Amygdala (tissue), 56 donors: ENCODE results near the gene RIN3.

ENCODE experiments used
- DNase-seq, 56 donors: peaks; one replicate each; lab custom pipeline; 2025; lab: John Stamatoyannopoulos, UW

The RIN3 gene

DNA sequence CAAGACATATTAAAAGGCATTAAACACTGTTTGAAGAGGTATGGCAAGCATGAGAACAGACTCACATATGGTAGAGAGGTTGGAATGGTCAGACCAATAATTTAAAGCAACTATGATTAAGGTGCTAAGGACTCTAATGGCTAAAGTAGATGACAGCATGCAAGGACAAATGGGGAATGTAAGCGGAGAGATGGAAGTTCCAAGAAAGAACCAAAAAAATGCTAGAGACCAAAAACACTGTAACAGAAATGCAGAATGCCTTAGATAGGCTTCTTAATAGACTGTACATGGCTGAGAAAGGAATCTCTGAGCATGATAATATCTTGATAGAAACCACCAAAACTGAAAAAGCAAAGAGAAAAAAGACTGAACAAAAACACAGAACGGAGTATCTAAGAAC is 77.4 kb downstream of the RIN3 start:
- no peak for DNase-seq

- no peak for DNase-seq
These were observed 77.8 kb downstream of the RIN3 start for GRCh38 chr14:92591346-92591745.

DNA sequence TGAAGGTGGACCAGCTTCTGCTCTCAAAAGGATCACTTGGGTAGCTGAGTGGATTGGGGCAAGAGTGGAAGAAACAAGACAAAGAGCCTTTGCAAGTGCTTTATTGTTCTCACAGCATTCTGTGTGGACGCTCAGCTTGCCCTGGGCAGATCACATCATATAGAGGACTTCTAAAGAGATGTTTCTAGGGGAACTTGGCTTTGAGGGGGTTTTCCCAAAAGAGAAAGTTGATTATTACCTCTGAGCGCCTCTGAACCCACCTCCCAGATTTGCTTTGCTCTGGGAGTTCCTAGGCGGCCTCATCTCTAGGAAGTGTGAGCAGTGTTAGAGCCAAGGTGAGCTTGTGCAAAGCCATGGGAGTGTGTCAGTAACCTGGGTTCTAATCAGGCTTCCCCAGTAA is 81.7 kb downstream of the RIN3 start:
- DNase-seq, result no peak

GRCh38 chr14:92596331-92596907 is 82.8 kb downstream of the RIN3 start:
- no peak for DNase-seq

- no peak for DNase-seq
These were observed 84.6 kb downstream of the RIN3 start for GRCh38 chr14:92597906-92598905.

GRCh38 chr14:92599811-92600210 is 86.2 kb downstream of the RIN3 start:
- DNase-seq, result no peak

GRCh38 chr14:92600318-92601053 is 86.9 kb downstream of the RIN3 start:
- DNase-seq, result no peak

DNA sequence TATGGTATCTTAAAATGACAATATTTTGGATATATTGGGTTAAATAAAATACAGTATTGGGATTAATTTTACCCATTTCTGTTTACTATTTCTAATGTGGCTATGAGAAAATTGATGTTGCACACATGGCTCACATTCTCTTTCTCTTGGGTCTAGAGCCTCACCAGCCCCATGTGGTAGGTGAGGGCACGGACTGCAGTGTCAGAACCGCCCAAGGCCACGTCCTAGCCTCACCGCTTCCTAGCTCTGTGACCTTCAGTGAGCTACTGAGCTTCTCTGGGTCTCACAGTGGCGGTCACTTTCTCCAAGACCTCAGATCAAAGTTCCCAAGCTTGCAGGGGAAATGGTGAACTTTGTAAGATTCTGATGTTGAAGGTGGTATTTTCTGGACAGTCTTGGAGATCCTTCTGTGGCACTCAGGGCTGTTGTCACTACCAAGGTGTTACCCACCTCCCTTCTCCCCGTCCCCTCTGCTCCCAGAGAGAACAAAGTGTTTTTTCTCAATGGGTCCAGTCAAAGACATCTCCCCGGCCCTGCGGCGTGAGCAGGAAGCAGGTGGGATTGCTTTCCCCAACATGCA is 87.6 kb downstream of the RIN3 start:
- DNase-seq, result no peak

DNA sequence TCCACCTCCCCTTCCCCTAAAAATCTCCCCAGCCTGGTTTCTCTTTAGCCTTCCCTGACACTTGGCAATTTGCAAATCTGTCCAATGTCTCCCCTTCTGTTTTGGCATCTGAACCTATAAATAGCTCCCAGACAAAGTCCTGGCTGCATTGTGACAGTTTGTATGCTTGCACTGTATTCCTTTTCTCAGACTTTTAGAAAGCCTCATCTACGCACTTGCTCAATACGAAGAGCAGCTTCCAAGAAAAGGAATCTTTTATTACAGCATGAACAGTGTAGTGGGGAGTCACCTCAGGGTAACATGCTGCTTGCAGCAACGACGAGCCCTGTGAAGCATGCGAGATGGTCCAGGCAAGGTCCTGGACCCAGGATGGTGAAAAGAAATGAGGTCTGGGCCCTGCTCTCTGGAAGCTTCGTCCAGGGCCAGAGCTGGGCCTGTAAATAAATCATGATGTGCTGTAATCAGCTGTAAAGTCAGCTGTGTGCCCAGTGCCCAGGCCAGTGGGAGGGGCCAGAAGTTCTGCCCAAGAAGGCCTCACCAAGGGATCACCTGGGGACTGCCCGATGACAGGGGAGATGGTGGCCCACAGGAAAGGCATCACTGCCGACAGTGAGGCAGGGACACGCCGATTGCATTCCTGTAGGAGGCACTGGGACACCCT is 88.3 kb downstream of the RIN3 start:
- DNase-seq, result no peak

- DNase-seq, result peak in 26 of 56 donors; percentile 9 to 61 (median 30)
These were observed 90.0 kb downstream of the RIN3 start for GRCh38 chr14:92603309-92604242.

GRCh38 chr14:92605274-92605940 is 91.8 kb downstream of the RIN3 start:
- DNase-seq, result no peak

- DNase-seq, result no peak
These were observed 93.7 kb downstream of the RIN3 start for GRCh38 chr14:92607251-92607650.

DNA sequence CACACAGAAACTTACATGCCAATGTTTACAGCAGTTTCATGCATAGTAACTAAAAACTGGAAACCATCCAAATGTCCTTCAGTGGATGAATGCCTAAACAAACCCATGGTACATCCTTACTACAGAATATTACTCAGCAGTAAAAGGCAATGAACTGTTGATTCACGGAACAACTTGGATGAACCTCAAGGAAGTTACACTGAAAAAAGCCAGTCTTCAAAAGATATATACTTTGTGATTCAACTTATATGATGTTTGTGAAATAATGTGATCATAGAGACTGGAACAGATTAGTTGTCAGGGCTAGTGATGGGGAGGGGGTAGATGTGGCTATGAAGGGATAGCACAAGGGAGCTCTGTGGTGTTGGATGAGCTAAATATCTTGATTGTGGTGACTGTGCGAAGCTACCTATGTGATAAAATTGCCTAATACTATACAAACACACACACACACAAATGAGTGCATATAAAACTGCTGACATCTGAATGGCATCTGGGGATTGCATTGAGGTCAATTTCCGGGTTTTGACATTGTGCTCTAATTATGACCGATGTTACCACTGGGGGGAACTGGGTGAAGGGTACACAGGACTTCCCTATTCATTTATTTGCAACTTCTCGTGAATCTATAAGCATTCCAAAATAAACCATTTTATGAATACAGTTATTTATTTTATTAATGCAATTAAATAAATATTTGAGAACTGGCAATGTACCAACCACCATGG is 94.3 kb downstream of the RIN3 start:
- DNase-seq, result no peak

DNA sequence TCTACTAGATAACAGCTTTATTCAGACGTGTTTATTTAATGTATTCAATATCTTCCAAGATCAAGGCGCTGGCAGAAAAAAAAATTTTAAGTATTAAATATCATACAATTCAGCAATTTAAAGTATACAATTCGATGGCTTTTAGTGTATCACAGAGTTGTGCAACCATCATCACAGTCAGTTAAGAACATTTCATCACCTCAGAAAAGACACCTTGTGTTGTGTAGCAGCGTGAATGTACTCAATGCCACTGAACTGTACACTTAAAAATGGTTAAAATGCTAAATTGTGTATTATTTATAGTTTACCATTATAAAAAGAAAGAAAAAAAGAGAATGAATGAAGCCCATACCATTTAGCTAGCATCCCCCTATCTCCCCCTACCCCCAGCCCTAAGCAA is 96.4 kb downstream of the RIN3 start:
- DNase-seq, result no peak

- no peak for DNase-seq
These were observed 97.3 kb downstream of the RIN3 start for GRCh38 chr14:92610849-92611271.

DNA sequence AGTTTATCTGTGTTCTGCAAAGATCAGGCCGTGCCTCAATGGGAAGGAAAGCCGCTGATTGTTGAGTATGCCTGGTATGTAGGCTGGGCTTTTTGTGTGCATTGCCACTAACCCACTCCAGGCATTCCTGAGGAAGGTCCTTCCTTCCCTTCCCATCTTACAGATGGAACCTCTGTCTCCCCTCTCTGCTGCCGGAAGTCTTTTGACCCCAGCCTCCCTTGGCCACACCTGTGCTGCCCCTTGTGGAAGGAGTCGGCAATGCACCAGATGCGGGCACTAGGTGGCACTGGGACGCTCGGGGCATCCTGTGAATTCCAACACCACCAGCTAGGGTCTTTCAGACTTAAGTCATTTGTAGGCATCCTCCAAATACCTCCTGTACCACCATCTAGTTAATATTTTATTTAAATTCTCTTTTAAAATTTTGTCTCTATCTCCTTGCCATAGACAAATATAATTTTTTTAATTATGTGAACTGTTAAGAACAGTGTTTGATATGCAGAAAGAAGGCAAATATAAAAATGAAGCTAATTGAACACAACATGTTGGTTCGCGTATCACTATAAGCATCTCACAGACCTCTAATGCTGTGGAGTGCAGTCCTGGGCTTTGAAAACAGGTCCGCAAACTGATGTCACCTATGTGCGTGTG is 99.6 kb downstream of the RIN3 start:
- peak in 4 of 56 donors; percentile 3 to 14 (median 4) for DNase-seq

DNA sequence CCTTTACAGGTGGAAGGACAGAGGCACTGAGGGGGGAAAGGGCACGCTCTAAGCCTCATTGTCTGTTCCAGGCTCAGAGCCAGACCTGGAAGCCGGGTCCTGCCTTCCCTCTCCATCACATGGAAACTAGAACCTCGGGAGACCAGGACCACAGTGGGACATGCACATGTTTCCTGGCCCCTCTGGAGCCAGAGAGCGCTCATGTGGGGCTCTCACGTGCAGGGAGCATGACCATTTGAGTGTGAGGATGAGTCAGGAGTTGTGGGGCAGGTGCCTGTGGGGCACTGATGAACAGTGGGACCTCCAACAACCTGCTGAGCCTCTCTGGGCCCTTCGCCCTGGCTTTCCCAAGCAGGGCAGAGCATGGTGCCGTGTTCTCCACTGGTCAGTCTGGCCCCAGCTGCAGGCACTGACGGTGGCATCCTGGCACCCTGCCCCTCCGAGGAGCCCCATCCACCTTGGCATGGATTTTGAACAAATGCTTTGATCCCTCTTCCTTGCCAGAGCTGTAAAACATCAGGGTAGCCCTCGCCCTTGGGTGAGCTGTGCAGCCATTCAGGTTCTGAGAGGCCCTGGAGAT is 100.2 kb downstream of the RIN3 start:
- DNase-seq, result no peak
